Measurements from ENCODE around the gene PMFBP1.

PMFBP1 gene

GRCh38 chr16:72169708-72170107 is 2.2 kb downstream of the PMFBP1 start:
- no peak for DNase-seq (ENCODE audit: low spot score)
- no peak for TF ChIP-seq CTCF (IDR thresholded peaks at IDR 0.05; ENCODE audit: extremely low read depth, missing control alignments)

GRCh38 chr16:72168365-72168764 is 3.6 kb downstream of the PMFBP1 start:
- DNase-seq (ENCODE audit: low spot score) = no peak
- no peak for TF ChIP-seq CTCF (IDR thresholded peaks at IDR 0.05; ENCODE audit: extremely low read depth, missing control alignments)

- DNase-seq (ENCODE audit: low spot score) = no peak
- TF ChIP-seq CTCF (IDR thresholded peaks at IDR 0.05; ENCODE audit: extremely low read depth, missing control alignments) = no peak
Measured at GRCh38 chr16:72166954-72167561, 4.9 kb downstream of the PMFBP1 start.

- TF ChIP-seq CTCF (IDR thresholded peaks at IDR 0.05; ENCODE audit: extremely low read depth, missing control alignments) = no peak
- DNase-seq (ENCODE audit: low spot score) = no peak
Measured at GRCh38 chr16:72166151-72166550, 5.8 kb downstream of the PMFBP1 start.

- TF ChIP-seq CTCF (IDR thresholded peaks at IDR 0.05; ENCODE audit: extremely low read depth, missing control alignments) = no peak
- DNase-seq (ENCODE audit: low spot score) = no peak
Measured at GRCh38 chr16:72164691-72165090, 7.3 kb downstream of the PMFBP1 start.

- DNase-seq (ENCODE audit: low spot score) = no peak
- TF ChIP-seq CTCF (IDR thresholded peaks at IDR 0.05; ENCODE audit: extremely low read depth, missing control alignments) = no peak
Measured at GRCh38 chr16:72162105-72162692, 9.8 kb downstream of the PMFBP1 start.

- no peak for TF ChIP-seq CTCF (IDR thresholded peaks at IDR 0.05; ENCODE audit: extremely low read depth, missing control alignments)
- no peak for DNase-seq (ENCODE audit: low spot score)
Measured at GRCh38 chr16:72159801-72160200, 12.2 kb downstream of the PMFBP1 start.

Measured in GM20000 (cell line).